Measurements from ENCODE around the gene CCDC77. TPM values are rescaled to one million over a fixed set of nuclear protein-coding genes. Genes with fewer than 3 reads are reported as not detected.

The CCDC77 gene
- total RNA-seq, 1 experiment from 2014 or later, result 20.4 TPM

DNA sequence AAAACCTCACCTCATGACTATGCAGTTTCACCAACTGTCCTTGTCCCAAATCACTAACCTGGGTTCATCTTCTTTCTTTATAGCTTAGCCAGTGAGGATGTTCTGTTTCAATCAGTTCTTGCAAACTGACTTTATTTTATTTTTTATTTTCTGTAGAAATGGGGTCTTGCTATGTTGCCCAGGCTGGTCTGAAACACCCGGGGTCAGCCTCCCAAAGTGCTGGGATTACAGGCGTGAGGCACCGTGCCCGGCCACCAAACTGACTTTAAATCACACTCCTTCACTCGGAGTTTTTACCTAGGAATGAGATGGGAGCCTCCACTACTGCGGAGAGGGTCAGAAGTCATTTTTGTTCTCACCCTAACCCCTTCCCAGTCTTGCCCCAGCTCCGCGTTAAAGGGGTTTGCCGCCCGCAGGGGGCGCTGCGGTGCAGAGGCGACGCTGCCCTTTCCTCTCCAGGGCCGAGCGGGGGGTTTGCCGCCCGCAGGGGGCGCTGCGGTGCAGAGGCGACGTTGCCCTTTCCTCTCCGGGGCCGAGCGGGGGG, 51.3 kb downstream of the CCDC77 start:
- ChIA-PET CTCF (interaction anchor here (0.5 to 1.1 kb wide), 6 partner anchors 21 to 464 kb away, joined by 3 to 6 read pairs (median 4); no protein-coding TSS in a partner anchor), POLR2A (ENCODE audit: unreplicated experiment) (no interaction called here)
- H3K9me3 ChIP-seq (ENCODE audit: insufficient read depth, low read depth), result 0 out of 2 replicates have a peak, but pooled peaks cover 5% of the 10 kb centered on the region
- no peak overlapping the region for H3K4me2 ChIP-seq
- no TSS peak for BruUV-seq (replicated peaks)
- H3K36me3 ChIP-seq (ENCODE audit: low read depth), result no peaks in the 10 kb centered on the region
- DNase-seq, result no peak
- no peak for TF ChIP-seq EZH2 (IDR thresholded peaks at IDR 0.05; ENCODE audit: low read depth)
- TF ChIP-seq CTCF (conservative IDR thresholded peaks at IDR 0.05), result no peak
- no peaks in the 10 kb centered on the region for H3K79me2 ChIP-seq (ENCODE audit: low read depth)
- no peaks in the 10 kb centered on the region for H4K20me1 ChIP-seq (ENCODE audit: insufficient read depth)
- H3F3A ChIP-seq (ENCODE audit: insufficient read depth, low read depth), result peaks cover 20% of the 10 kb centered on the region; the same call in 1 of the 2 replicates
- H3K27me3 ChIP-seq (ENCODE audit: insufficient read depth, low read depth), result peaks cover 29% of the 10 kb centered on the region
- intact Hi-C loops (cut with micrococcal nuclease; ENCODE audit: unreplicated experiment), result loop anchor here (5.0 kb wide), 1 partner anchor 300 kb away; the partner anchor contains the start of gene WNK1
- no peaks in the 10 kb centered on the region for H3K4me1 ChIP-seq (replicated peaks; ENCODE audit: insufficient read depth)
- H3K4me3 ChIP-seq, result no peak overlapping the region
- H3K27ac ChIP-seq, result no peak overlapping the region
- no peak overlapping the region for H2AFZ ChIP-seq
- no peaks in the 10 kb centered on the region for H3K9me2 ChIP-seq (ENCODE audit: insufficient read depth)

DNA sequence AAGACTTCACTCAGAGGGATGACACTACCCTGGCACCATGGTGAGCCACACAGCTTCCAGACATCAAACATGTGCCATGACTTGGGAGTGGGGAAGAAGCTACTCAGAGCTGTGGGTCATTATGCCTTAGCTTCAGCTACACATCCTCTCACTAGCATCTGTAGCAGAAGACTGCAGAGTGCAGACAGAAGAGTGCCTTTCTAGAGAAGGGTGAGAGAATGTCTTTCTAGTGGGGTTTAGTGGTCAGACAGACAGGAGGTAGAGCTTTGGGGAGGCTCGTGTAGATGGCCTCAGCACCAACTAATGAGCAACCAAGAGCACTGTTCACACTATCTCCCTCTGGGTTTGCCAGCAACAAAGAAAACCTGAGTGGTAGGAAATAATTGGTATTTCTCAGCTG, 53.4 kb downstream of the CCDC77 start:
- H3K4me1 ChIP-seq (replicated peaks; ENCODE audit: insufficient read depth), result peaks cover 7% of the 10 kb centered on the region
- ChIA-PET CTCF (interaction anchor here (0.6 to 0.8 kb wide), 2 partner anchors 83 to 97 kb away, joined by 3 to 5 read pairs; no protein-coding TSS in a partner anchor), POLR2A (ENCODE audit: unreplicated experiment) (interaction anchor here (0.5 to 0.6 kb wide), 2 partner anchors 65 to 257 kb away, joined by 4 to 6 read pairs; partner anchors contain the start of gene KDM5A)
- no peak overlapping the region for H3K4me2 ChIP-seq
- H2AFZ ChIP-seq, result no peak overlapping the region
- no peaks in the 10 kb centered on the region for H3K79me2 ChIP-seq (ENCODE audit: low read depth)
- H3K9me3 ChIP-seq (ENCODE audit: insufficient read depth, low read depth), result 0 out of 2 replicates have a peak, but pooled peaks cover 5% of the 10 kb centered on the region
- peaks cover 25% of the 10 kb centered on the region; the same call in 1 of the 2 replicates for H3F3A ChIP-seq (ENCODE audit: insufficient read depth, low read depth)
- intact Hi-C loops (cut with micrococcal nuclease; ENCODE audit: unreplicated experiment), result loop anchor here (5.0 kb wide), 2 partner anchors 297 to 492 kb away; partner anchors contain the start of genes RAD52 and WNK1
- no peaks in the 10 kb centered on the region for H3K36me3 ChIP-seq (ENCODE audit: low read depth)
- no peak overlapping the region for H3K27ac ChIP-seq
- H3K9me2 ChIP-seq (ENCODE audit: insufficient read depth), result no peaks in the 10 kb centered on the region
- H3K27me3 ChIP-seq (ENCODE audit: insufficient read depth, low read depth), result peaks cover 42% of the 10 kb centered on the region
- no peak overlapping the region for H3K4me3 ChIP-seq
- no peak for DNase-seq
- no TSS peak for BruUV-seq (replicated peaks)
- H4K20me1 ChIP-seq (ENCODE audit: insufficient read depth), result no peaks in the 10 kb centered on the region
- TF ChIP-seq EZH2 (IDR thresholded peaks at IDR 0.05; ENCODE audit: low read depth) (no peak), CTCF (conservative IDR thresholded peaks at IDR 0.05) (no peak)

DNA sequence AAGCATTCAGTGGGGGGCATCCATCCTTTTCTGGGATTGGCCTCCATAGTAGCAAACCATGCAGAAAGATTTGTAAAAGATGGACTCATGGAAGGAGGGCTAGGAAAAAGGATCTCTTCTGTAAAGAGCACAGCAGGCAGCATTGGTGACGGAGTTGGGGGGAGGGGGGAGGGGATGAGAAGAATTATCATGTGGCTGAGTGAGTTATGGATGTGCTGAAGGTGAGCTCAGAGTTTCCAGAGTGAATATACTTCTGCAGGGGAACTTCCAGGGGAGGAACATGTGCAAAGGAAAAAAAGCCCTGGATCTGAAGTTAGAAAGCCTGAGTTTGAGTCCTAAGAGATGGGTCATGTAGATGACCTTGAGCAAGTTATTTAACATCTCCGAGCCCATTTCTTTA, 54.4 kb downstream of the CCDC77 start:
- Histone ChIP-seq H3K4me1 (replicated peaks; ENCODE audit: insufficient read depth) (peaks cover 7% of the 10 kb centered on the region), H3K27me3 (ENCODE audit: insufficient read depth, low read depth) (peaks cover 47% of the 10 kb centered on the region), H3K79me2 (ENCODE audit: low read depth) (no peaks in the 10 kb centered on the region), H3F3A (ENCODE audit: insufficient read depth, low read depth) (peaks cover 25% of the 10 kb centered on the region; the same call in 1 of the 2 replicates), H3K36me3 (ENCODE audit: low read depth) (no peaks in the 10 kb centered on the region), H4K20me1 (ENCODE audit: insufficient read depth) (no peaks in the 10 kb centered on the region), H3K4me3 (no peak overlapping the region), H3K9me2 (ENCODE audit: insufficient read depth) (no peaks in the 10 kb centered on the region), H2AFZ (no peak overlapping the region), H3K4me2 (no peak overlapping the region), H3K9me3 (ENCODE audit: insufficient read depth, low read depth) (0 out of 2 replicates have a peak, but pooled peaks cover 5% of the 10 kb centered on the region), H3K27ac (no peak overlapping the region)
- ChIA-PET POLR2A (ENCODE audit: unreplicated experiment) (no interaction called here), CTCF (interaction anchor here (0.6 to 0.8 kb wide), 2 partner anchors 22 to 96 kb away, joined by 3 to 5 read pairs; no protein-coding TSS in a partner anchor)
- intact Hi-C loops (cut with micrococcal nuclease; ENCODE audit: unreplicated experiment), result loop anchor here (5.0 kb wide), 1 partner anchor 491 kb away; the partner anchor contains the start of gene RAD52
- no peak for DNase-seq
- no TSS peak for BruUV-seq (replicated peaks)
- TF ChIP-seq EZH2 (IDR thresholded peaks at IDR 0.05; ENCODE audit: low read depth) (no peak), CTCF (conservative IDR thresholded peaks at IDR 0.05) (no peak)
